Thoracic aorta (tissue), 2 donors: ENCODE measurements around the gene TRNP1. TPM values are rescaled to one million over a fixed set of nuclear protein-coding genes. Genes with fewer than 3 reads are reported as not detected.

ENCODE experiments used
- ATAC-seq: fragments of 150-250 bp; one replicate; pipeline ENCODE4 v1.8.0; 2017; ENCODE audit warnings: low read depth; ENCODE audit not compliant: insufficient number of reproducible peaks, low FRiP score
- DNase-seq: peaks from one replicate; pipeline ENCODE4 v3.0.0-alpha.2; 2020; ENCODE audit warnings: low spot score
- H3K27ac ChIP-seq, 2 donors: fragments of 200-600 bp; sonication (generic); 1 replicate in 1 of 2; 2 replicates in 1 of 2; pipeline ENCODE4 v1.5.1; 2016; ENCODE audit warnings: mild to moderate bottlenecking in 2 of 2, moderate library complexity in 2 of 2
- H3K27me3 ChIP-seq: fragments of 200-600 bp; sonication (generic); replicated peaks from 2 replicates; pipeline ENCODE4 v1.6.0; 2016; ENCODE audit warnings: mild to moderate bottlenecking; ENCODE audit not compliant: insufficient read depth
- H3K36me3 ChIP-seq: fragments of 200-600 bp; sonication (generic); one replicate; pipeline ENCODE4 v1.5.1; 2016
- H3K4me1 ChIP-seq, 2 donors: fragments of 200-600 bp; sonication (generic); 1 replicate in 1 of 2; 2 replicates in 1 of 2; pipeline versions ENCODE4 v1.5.1 to v1.6.0; 2016; ENCODE audit warnings: low read depth in 2 of 2, mild to moderate bottlenecking in 1 of 2; ENCODE audit not compliant: control insufficient read depth in 1 of 2
- H3K4me3 ChIP-seq: fragments of 200-600 bp; sonication (generic); 2 replicates; pipeline ENCODE4 v1.5.1; 2016; ENCODE audit warnings: mild to moderate bottlenecking
- H3K9me3 ChIP-seq: fragments of 200-600 bp; sonication (generic); 2 replicates; pipeline ENCODE4 v1.5.1; 2016
- CTCF ChIP-seq: fragments of 200-600 bp; sonication (generic); IDR thresholded peaks from one replicate; pipeline ENCODE4 v1.5.1; 2019; ENCODE audit warnings: antibody characterized with exemption
- total RNA-seq, 2 donors: library from RNA; depleted of rRNA; stranded (reverse); fragments of >200 nt; gene quantifications; one replicate each; pipeline versions ENCODE4 v1.1.0 to v1.2.3, GENCODE V29; 2016

TRNP1 gene
- total RNA-seq, 2 donors from 2014 or later: 26.4 to 34.9 TPM

DNA sequence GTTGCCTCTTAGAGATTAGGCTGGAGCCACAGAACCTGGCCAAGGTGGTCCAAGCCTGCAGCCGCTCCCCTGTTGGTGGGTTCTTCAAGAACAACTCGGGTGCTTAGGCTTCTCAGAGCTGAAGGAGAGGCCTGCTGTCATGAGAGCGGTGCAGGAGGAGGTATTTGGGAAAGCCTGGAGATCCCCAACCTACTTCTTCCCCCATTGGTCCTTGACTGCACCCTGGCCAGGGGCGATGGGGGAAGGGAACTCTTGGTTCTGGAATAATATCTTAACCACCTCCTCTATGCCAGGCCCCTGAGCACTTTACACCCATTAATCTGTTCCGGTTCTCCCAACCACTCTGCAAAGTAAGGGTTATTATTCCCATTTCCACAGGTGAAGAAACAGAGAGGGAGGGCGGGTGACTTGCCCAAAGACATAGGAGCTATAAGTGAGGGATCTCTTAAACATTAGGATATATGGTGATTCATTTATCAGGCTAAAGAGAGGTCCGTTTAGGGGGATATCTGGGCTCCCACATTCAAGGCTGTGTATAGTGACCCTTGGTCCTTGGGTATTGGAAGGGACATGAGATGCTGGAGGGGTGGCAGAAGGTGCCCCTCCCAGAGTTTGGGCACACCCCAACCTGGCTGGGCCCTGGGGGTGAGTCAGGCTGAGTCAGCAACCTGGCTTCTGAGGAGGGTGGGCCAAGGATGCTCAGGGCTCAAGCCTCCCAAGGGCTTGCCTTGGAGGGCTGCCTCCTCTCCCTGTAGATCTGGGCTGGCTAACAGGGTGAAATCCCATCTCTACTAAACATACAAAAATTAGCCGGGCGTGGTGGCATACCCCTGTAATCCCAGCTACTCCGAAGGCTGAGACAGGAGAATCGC is 5.2 kb downstream of the TRNP1 start:
- DNase-seq (no peak), ATAC-seq (no peak)
- peak overlapping the region; percentile 17 for H3K4me3 ChIP-seq
- peak overlapping the region; percentile 89 to 91 for H3K27ac ChIP-seq
- H3K27me3 ChIP-seq: no peaks in the 10 kb centered on the region
- H3K4me1 ChIP-seq: peaks cover 35 to 81% of the 10 kb centered on the region in 2 donors
- H3K9me3 ChIP-seq: no peaks in the 10 kb centered on the region
- H3K36me3 ChIP-seq: no peaks in the 10 kb centered on the region
- no peak for TF ChIP-seq CTCF

DNA sequence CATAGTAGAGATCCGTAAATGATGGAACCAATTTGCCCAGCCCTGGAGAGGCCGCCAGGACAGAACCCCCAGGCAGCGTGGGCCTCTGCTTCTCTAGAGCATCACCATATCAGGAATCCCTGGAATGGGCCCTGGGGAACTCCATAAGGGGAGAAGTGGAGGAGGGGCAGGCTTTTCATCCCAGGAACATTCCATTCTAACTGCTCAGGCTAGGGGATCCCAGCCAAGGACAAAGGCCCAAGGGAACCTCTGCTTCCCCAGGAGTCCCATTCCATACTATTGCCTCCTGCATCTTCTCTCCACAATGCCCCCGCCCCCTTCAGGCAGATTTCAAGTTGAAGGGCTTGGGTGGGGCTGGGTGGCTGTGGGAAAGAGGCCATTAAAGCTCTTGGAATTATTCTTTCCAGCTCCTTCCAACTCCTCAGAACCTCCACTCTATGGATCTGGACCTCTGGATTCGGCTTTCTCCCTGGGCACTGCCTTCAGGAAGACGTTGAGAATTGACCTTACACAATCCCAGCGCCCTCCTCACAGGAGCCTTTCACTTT is 6.0 kb downstream of the TRNP1 start:
- Histone ChIP-seq H3K27me3 (no peaks in the 10 kb centered on the region), H3K27ac (peak overlapping the region; percentile 91 to 93), H3K9me3 (no peaks in the 10 kb centered on the region), H3K36me3 (no peaks in the 10 kb centered on the region), H3K4me1 (peaks cover 35 to 88% of the 10 kb centered on the region in 2 donors), H3K4me3 (peak overlapping the region; percentile 17)
- no peak for TF ChIP-seq CTCF
- DNase-seq: peak; percentile 77
- peak; percentile 61 for ATAC-seq

DNA sequence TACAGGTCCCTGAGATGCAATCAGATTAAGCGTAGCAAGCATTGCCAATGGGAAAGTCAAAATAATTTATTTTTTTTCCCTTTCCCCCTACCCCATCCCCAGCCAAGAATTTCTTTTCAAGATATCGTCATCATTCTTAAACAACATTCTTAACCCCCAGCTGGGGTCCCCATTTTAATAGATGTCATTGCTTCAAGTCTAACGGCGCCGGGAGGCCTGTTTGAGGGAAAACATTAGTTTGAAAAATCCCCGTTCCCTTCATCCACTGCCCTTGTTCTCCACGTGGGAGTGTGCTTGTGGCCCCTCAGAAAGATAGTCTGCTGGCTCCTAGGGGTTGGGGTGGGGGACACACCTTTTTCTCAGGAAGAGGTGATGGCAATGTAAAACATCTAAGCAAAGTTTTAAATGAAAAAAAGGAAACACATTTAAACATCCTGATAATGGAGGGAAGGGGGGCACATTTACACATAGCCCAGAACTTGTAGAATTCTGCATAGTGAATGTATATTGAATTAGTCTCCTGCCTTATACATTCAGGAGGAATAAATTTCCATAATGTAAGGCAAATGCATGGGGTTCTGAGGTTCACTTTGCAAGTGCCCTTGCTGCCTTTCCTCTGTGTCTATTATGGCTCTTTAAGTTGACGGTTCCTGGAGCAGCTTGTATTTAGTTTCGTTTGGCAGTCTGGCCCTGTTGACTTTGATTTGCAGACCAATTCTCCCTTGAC is 6.8 kb downstream of the TRNP1 start:
- Histone ChIP-seq H3K36me3 (peaks cover 3% of the 10 kb centered on the region), H3K4me1 (peaks cover 41 to 89% of the 10 kb centered on the region in 2 donors), H3K27me3 (no peaks in the 10 kb centered on the region), H3K27ac (peak overlapping the region; percentile 91 to 93), H3K9me3 (no peaks in the 10 kb centered on the region), H3K4me3 (peak overlapping the region; percentile 9)
- DNase-seq (no peak), ATAC-seq (no peak)
- TF ChIP-seq CTCF: no peak

DNA sequence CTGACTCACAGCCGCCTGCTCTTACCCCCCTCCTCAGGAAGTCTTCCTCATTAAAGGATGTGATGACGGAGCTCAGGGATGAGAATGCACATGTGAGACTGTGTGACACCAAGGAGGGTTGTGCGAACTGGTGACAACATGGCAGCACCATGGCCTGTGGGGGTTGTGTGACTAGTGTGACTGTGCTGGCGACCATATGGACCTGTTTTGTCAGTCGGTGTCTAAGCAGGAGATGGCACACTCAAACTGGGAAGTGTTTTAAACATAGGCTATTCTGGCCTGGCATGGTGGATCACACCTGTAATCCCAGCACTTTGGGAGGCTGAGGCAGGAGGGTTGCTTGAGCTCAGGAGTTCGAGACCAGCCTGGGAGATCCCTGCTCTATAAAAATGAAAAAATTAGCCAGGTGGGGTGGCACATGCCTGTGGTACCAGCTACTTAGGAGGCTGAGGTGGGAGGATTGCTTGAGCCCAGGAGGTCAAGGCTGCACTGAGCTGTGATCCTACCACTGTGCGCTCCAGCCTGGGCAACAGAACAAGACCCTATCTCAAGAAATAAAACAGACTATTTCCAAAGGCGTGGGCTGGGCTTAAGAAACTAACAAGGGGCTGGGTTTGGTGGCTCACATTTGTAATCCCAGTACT is 7.4 kb downstream of the TRNP1 start:
- Histone ChIP-seq H3K4me1 (peaks cover 44 to 89% of the 10 kb centered on the region in 2 donors), H3K9me3 (no peaks in the 10 kb centered on the region), H3K27ac (peak overlapping the region; percentile 91 to 93), H3K4me3 (no peak overlapping the region), H3K27me3 (no peaks in the 10 kb centered on the region), H3K36me3 (peaks cover 10% of the 10 kb centered on the region)
- no peak for TF ChIP-seq CTCF
- peak; percentile 45 for DNase-seq
- peak; percentile 57 for ATAC-seq
